GM12878 (cell line): ENCODE measurements around the gene GNAQ. TPM values are rescaled to one million over a fixed set of nuclear protein-coding genes. Genes with fewer than 3 reads are reported as not detected.

Source experiments
- ATAC-seq: fragments of 200-7000 bp; cut with Tn5 transposase; 3 replicates; pipeline ENCODE4 v1.9.1; 2020; ENCODE audit warnings: mild to moderate bottlenecking, moderate library complexity
- BruUV-seq: library from RNA; stranded (reverse); fragments of 400-500 nt; replicated peaks from 2 replicates; lab custom pipeline; 2021; lab: Mats Ljungman, UMichigan
- CTCF ChIA-PET: fragments of 300-600 bp; sonication (Branson Sonifier 250); formaldehyde crosslinking; extraction: SDS; loops from one replicate; lab custom pipeline; 2021; ENCODE audit warnings: inconsistent platforms; lab: Yijun Ruan, JAX
- POLR2A ChIA-PET: fragments of 350-600 bp; formaldehyde crosslinking; extraction: SDS; loops from one replicate; lab custom pipeline; 2021; ENCODE audit warnings: inconsistent platforms; lab: Charles Lee
- RAD21 ChIA-PET: fragments of 300-600 bp; sonication (Branson Sonifier 250); formaldehyde crosslinking; loops from one replicate; lab custom pipeline; 2023; ENCODE audit warnings: antibody characterized with exemption; ENCODE audit not compliant: unreplicated experiment; lab: Charles Lee
- SMC1A ChIA-PET: fragments of 300-600 bp; sonication (Branson Sonifier 250); formaldehyde crosslinking; loops from one replicate; lab custom pipeline; 2023; ENCODE audit not compliant: unreplicated experiment, uncharacterized antibody; lab: Charles Lee
- DNase-seq: peaks from one replicate; pipeline ENCODE4 v3.0.0-alpha.2; 2011; ENCODE audit warnings: low read depth, low spot score
- FAIRE-seq: peaks from 3 replicates; lab custom pipeline; 2011; peaks lifted over from hg19 to GRCh38; lab: Jason Lieb, UNC
- H2AFZ ChIP-seq: 2 replicates; pipeline ENCODE4 v1.6.0; 2011; ENCODE audit warnings: low read depth, low read length, control low read depth; ENCODE audit not compliant: control insufficient read depth
- H3K27ac ChIP-seq: 2 replicates; pipeline ENCODE4 v1.5.1; 2011; ENCODE audit warnings: control low read depth; ENCODE audit not compliant: control insufficient read depth, insufficient read depth
- H3K27me3 ChIP-seq, 2 experiments: replicated peaks in 1 of 2; 2 replicates each; pipeline versions ENCODE4 v1.6.0 to v1.6.1; 2011; ENCODE audit warnings: low read length in 1 of 2; ENCODE audit not compliant: control insufficient read depth in 2 of 2, insufficient read depth in 2 of 2
- H3K36me3 ChIP-seq, 2 experiments: 2 replicates each; pipeline ENCODE4 v1.5.1; 2011; ENCODE audit warnings: low read length in 1 of 2; ENCODE audit not compliant: control insufficient read depth in 2 of 2, insufficient read depth in 2 of 2
- H3K4me1 ChIP-seq: 2 replicates; pipeline ENCODE4 v1.6.1; 2011; ENCODE audit warnings: mild to moderate bottlenecking, low read length, moderate library complexity, mixed read lengths; ENCODE audit not compliant: control insufficient read depth, insufficient read depth
- H3K4me2 ChIP-seq: 2 replicates; pipeline ENCODE4 v1.6.0; 2011; ENCODE audit warnings: control low read depth; ENCODE audit not compliant: control insufficient read depth, insufficient read depth
- H3K4me3 ChIP-seq: fragments of 200-600 bp; sonication (generic); 2 replicates; pipeline ENCODE4 v1.5.1; 2016
- H3K79me2 ChIP-seq: 2 replicates; pipeline ENCODE4 v1.6.0; 2011; ENCODE audit warnings: low read length; ENCODE audit not compliant: control insufficient read depth, insufficient read depth
- H3K9ac ChIP-seq: 2 replicates; pipeline ENCODE4 v1.8.0; 2011; ENCODE audit warnings: low read length, control low read depth, mixed read lengths; ENCODE audit not compliant: control insufficient read depth, insufficient read depth
- H3K9me3 ChIP-seq: replicated peaks from 3 replicates; pipeline ENCODE4 v1.5.1; 2011; ENCODE audit warnings: mild to moderate bottlenecking, low read length; ENCODE audit not compliant: control insufficient read depth, insufficient read depth
- H4K20me1 ChIP-seq: 2 replicates; pipeline ENCODE4 v1.6.0; 2011; ENCODE audit not compliant: control insufficient read depth, insufficient read depth
- CREM ChIP-seq: IDR thresholded peaks from 2 replicates; pipeline ENCODE4 v1.6.1; 2014; ENCODE audit warnings: antibody characterized with exemption, low read depth
- FOS ChIP-seq: IDR thresholded peaks from 3 replicates; pipeline ENCODE4 v1.6.1; 2011; ENCODE audit warnings: borderline replicate concordance; ENCODE audit not compliant: insufficient read length; ENCODE audit errors: extremely low read depth
- HDGF ChIP-seq: fragments of 450-650 bp; IDR thresholded peaks from 2 replicates; pipeline ENCODE4 v1.6.1; 2016; ENCODE audit warnings: antibody characterized with exemption
- MEF2B ChIP-seq: fragments of 450-650 bp; IDR thresholded peaks from 2 replicates; pipeline ENCODE4 v1.6.1; 2018; ENCODE audit warnings: mild to moderate bottlenecking, moderate library complexity; ENCODE audit not compliant: partially characterized antibody, poor library complexity, severe bottlenecking
- MTA2 ChIP-seq: fragments of 450-650 bp; IDR thresholded peaks from 2 replicates; pipeline ENCODE4 v1.6.1; 2016; ENCODE audit warnings: low read depth, mild to moderate bottlenecking, moderate library complexity
- PML ChIP-seq: IDR thresholded peaks from 2 replicates; pipeline ENCODE4 v1.6.1; 2012; ENCODE audit warnings: low read length, inconsistent platforms
- SMC3 ChIP-seq: IDR thresholded peaks from 2 replicates; pipeline ENCODE4 v1.6.1; 2011; ENCODE audit warnings: low read length, improper control_type of control experiment, borderline replicate concordance
- SPI1 ChIP-seq: IDR thresholded peaks from 2 replicates; pipeline ENCODE4 v1.6.1; 2011; ENCODE audit warnings: low read depth, mild to moderate bottlenecking, low read length, moderate library complexity, borderline replicate concordance; ENCODE audit not compliant: insufficient read depth
- SRF ChIP-seq, 2 experiments: IDR thresholded peaks; 2 replicates each; pipeline ENCODE4 v1.6.1; 2011; ENCODE audit warnings: low read depth in 2 of 2, low read length in 2 of 2, mild to moderate bottlenecking in 1 of 2, moderate library complexity in 1 of 2
- ZBTB4 ChIP-seq: fragments of 450-650 bp; formaldehyde crosslinking; IDR thresholded peaks from 2 replicates; pipeline ENCODE4 v1.4.0; 2022; ENCODE audit warnings: mild to moderate bottlenecking, moderate library complexity
- ZNF24 ChIP-seq: fragments of 450-650 bp; IDR thresholded peaks from 2 replicates; pipeline ENCODE4 v1.6.1; 2017; ENCODE audit warnings: antibody characterized with exemption, mild to moderate bottlenecking
- ZZZ3 ChIP-seq: IDR thresholded peaks from 2 replicates; pipeline ENCODE4 v1.6.1; 2011; ENCODE audit warnings: low read depth; ENCODE audit not compliant: control insufficient read depth, insufficient read length
- WGBS: methylation state at CpG from one replicate; pipeline ENCODE4 v1.1.6; 2016; ENCODE audit warnings: low lambda C conversion rate; ENCODE audit not compliant: insufficient replicate concordance, insufficient coverage; ENCODE audit errors: missing lambda C conversion rate; 5-methylcytosine and 5-hydroxymethylcytosine counted together
- in situ Hi-C: fragments of 300-500 bp; cut with MboI; formaldehyde crosslinking; loops from 9 replicates; pipeline ENCODE4 v1.14.3; 2018; ENCODE audit warnings: mixed read lengths
- intact Hi-C: fragments of 100-400 bp; cut with micrococcal nuclease; formaldehyde crosslinking; loops from one replicate; pipeline ENCODE4 v1.14.2; 2022; ENCODE audit not compliant: unreplicated experiment
- polyA plus RNA-seq, 11 experiments: library from polyadenylated mRNA; depleted of rRNA in 4 of 11; unstranded in 6 of 11; stranded (reverse) in 5 of 11; fragments of >200 nt; fragmentation: Nextera tagmentation in 4 of 11; fragmentation: Illumina TruSeq in 1 of 11; extraction: Ambion mirVana in 4 of 11; extraction: Trizol in 1 of 11; gene quantifications; 1 replicate in 1 of 11; 2 replicates in 10 of 11; pipeline versions ENCODE4 v1.2.1 to v1.2.3, GENCODE V29; 2011 to 2016; ENCODE audit warnings: inconsistent platforms in 2 of 11, missing spikeins in 2 of 11, low read depth in 1 of 11
- total RNA-seq, 4 experiments: library from RNA; depleted of rRNA in 3 of 4; stranded (reverse); fragments of >200 nt in 3 of 4; fragmentation: Illumina TruSeq in 1 of 4; extraction: Trizol in 1 of 4; gene quantifications; 2 replicates each; pipeline versions ENCODE4 v1.2.1 to v1.2.3, GENCODE V29; 2013 to 2021
- TF ChIP-seq, protein P1 (sequence below): IDR thresholded peaks from 2 replicates; pipeline ENCODE4 v1.6.1; 2011; ENCODE audit warnings: low read depth, low read length, improper control_type of control experiment, borderline replicate concordance
- TF ChIP-seq, protein P2 (sequence below): fragments of 150-350 bp; IDR thresholded peaks from 2 replicates; pipeline ENCODE4 v1.6.1; 2016; ENCODE audit warnings: low read depth, low read length

GNAQ gene
- total and polyA plus RNA-seq, 10 of the 15 experiments (the other 5 are each of a cell fraction or from before 2014, with no cell fraction given): 0.15 to 47.2 (median 0.49) TPM

GRCh38 chr9:77981907-77982306 lies 49.7 kb downstream of the GNAQ start (continued):
- TF ChIP-seq ZBTB4 (CRISPR knock-in tag) (no peak), ZNF24 (no peak), SMC3 (no peak), PML (no peak)
- TF ChIP-seq, protein P1, sequence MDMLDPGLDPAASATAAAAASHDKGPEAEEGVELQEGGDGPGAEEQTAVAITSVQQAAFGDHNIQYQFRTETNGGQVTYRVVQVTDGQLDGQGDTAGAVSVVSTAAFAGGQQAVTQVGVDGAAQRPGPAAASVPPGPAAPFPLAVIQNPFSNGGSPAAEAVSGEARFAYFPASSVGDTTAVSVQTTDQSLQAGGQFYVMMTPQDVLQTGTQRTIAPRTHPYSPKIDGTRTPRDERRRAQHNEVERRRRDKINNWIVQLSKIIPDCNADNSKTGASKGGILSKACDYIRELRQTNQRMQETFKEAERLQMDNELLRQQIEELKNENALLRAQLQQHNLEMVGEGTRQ: no peak

DNA sequence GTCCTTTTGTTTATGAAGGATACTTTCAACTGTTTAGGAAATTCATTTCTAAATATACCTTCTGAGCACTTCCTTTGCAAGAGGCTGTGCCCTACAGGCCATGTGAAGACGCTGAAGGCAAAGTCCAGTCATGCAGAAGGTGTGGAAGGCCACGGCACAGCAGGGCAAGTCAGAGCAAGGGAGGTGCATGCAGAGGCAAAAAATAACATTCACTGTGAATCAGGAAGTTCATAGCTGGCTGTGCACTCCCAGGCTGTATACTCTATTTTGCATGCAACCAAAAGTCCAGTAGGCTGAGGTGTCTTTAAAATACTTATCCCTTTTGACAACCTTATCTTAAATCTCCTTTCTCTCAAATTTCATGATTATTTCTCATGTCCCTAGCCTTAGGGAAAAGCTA lies 50.3 kb downstream of the GNAQ start:
- in situ Hi-C loops: no loop called here
- 21% methylated on average over 2 of the region's 2 CpGs for WGBS
- RAD21 ChIA-PET: interaction anchor here (0.7 to 9.5 kb wide), 12 partner anchors 12 to 154 kb away, joined by 3 to 123 read pairs (median 3); partner anchors contain the start of gene GNAQ
- no TSS peak for BruUV-seq
- SMC1A ChIA-PET: interaction anchor here (0.8 to 9.6 kb wide), 15 partner anchors 12 to 255 kb away, joined by 3 to 145 read pairs (median 6); partner anchors contain the start of gene GNAQ
- no peak overlapping the region for H2AFZ ChIP-seq
- H3K36me3 ChIP-seq: no peaks in the 10 kb centered on the region
- no peak overlapping the region for H3K4me3 ChIP-seq
- H4K20me1 ChIP-seq: no peaks in the 10 kb centered on the region
- H3K9me3 ChIP-seq: no peaks in the 10 kb centered on the region
- intact Hi-C loops: loop anchor here (10.0 kb wide), 1 partner anchor 57 kb away; no protein-coding TSS in a partner anchor
- no peak overlapping the region for H3K9ac ChIP-seq
- FAIRE-seq (no peak), DNase-seq (no peak), ATAC-seq (peak; percentile 79)
- no peak overlapping the region for H3K4me2 ChIP-seq
- H3K27ac ChIP-seq: no peak overlapping the region
- CTCF ChIA-PET: interaction anchor here (0.6 to 2.8 kb wide), 8 partner anchors 9 to 140 kb away, joined by 3 to 17 read pairs (median 4); no protein-coding TSS in a partner anchor
- no peaks in the 10 kb centered on the region for H3K4me1 ChIP-seq
- H3K27me3 ChIP-seq: peaks cover 0 to 2% of the 10 kb centered on the region in 2 experiments; a peak in 1 of 4 replicates
- POLR2A ChIA-PET: interaction anchor here (0.6 to 1.4 kb wide), 4 partner anchors 12 to 64 kb away, joined by 3 to 4 read pairs (median 4); no protein-coding TSS in a partner anchor
- no peaks in the 10 kb centered on the region for H3K79me2 ChIP-seq
- TF ChIP-seq SPI1 (no peak), CREM (no peak), SRF (IDR thresholded peaks at IDR 0.05; ENCODE audit: low read depth in 2 of 2, low read length in 2 of 2) (no peak), MEF2B (no peak), FOS (no peak), MTA2 (peak; percentile 63; the same call in 1 of the 2 replicates), ZZZ3 (no peak), HDGF (no peak)
- TF ChIP-seq, protein P2, sequence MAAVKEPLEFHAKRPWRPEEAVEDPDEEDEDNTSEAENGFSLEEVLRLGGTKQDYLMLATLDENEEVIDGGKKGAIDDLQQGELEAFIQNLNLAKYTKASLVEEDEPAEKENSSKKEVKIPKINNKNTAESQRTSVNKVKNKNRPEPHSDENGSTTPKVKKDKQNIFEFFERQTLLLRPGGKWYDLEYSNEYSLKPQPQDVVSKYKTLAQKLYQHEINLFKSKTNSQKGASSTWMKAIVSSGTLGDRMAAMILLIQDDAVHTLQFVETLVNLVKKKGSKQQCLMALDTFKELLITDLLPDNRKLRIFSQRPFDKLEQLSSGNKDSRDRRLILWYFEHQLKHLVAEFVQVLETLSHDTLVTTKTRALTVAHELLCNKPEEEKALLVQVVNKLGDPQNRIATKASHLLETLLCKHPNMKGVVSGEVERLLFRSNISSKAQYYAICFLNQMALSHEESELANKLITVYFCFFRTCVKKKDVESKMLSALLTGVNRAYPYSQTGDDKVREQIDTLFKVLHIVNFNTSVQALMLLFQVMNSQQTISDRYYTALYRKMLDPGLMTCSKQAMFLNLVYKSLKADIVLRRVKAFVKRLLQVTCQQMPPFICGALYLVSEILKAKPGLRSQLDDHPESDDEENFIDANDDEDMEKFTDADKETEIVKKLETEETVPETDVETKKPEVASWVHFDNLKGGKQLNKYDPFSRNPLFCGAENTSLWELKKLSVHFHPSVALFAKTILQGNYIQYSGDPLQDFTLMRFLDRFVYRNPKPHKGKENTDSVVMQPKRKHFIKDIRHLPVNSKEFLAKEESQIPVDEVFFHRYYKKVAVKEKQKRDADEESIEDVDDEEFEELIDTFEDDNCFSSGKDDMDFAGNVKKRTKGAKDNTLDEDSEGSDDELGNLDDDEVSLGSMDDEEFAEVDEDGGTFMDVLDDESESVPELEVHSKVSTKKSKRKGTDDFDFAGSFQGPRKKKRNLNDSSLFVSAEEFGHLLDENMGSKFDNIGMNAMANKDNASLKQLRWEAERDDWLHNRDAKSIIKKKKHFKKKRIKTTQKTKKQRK: no peak
